OCI-LY3 (cell line): ENCODE results near the gene NRXN3.

Experiments used
- CTCF ChIP-seq: fragments of 200-600, 300-600 bp; sonication (generic); IDR thresholded peaks from 2 replicates; pipeline ENCODE4 v1.5.1; 2014; ENCODE audit warnings: antibody characterized with exemption, low read length, low read depth
- EZH2phosphoT487 ChIP-seq: fragments of 200-600 bp; shearing (Covaris generic); IDR thresholded peaks from 2 replicates; pipeline ENCODE4 v1.6.1; 2018; ENCODE audit warnings: antibody characterized with exemption, mixed run types, low read depth

GRCh38 chr14:79511146-79511545 lies 1341.0 kb downstream of the NRXN3 start:
- no peak for TF ChIP-seq CTCF
- TF ChIP-seq EZH2phosphoT487: no peak
